HG03159 (cell line): ENCODE data around the gene MAMDC4.
"Not testable (repeated sequence)": the region's sequence is repeated elsewhere in the genome, so short reads cannot be mapped to it uniquely, and the experiment has no call there.

Experiments used
- ATAC-seq: cut with Tn5 transposase; IDR thresholded peaks from one replicate; pipeline ENCODE4 v1.9.1; 2021; ENCODE audit warnings: mild to moderate bottlenecking, moderate library complexity; ENCODE audit not compliant: unreplicated experiment

The MAMDC4 gene

DNA sequence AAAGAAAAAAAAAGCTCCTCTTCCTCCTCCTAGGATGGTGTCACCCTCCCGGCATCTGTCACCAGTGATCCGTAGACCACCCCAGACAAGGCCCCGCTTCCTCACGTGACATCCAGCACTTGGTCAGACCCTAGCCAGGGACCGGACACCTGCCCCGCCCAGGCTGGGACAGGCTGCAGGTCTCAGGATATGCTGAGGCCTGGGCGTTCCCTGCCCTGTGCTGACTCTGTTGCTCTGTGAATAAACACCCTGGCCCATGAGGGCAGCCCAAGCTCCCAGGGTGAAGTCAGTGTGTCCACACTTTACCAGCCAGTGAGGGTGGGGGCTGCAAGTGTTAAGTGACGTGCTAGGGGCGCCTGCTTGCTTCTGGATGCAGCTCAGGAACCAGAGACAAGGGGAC lies 8.4 kb downstream of the MAMDC4 start:
- ATAC-seq = no peak

GRCh38 chr9:136860933-136861873 lies 9.1 kb downstream of the MAMDC4 start:
- ATAC-seq = no peak

DNA sequence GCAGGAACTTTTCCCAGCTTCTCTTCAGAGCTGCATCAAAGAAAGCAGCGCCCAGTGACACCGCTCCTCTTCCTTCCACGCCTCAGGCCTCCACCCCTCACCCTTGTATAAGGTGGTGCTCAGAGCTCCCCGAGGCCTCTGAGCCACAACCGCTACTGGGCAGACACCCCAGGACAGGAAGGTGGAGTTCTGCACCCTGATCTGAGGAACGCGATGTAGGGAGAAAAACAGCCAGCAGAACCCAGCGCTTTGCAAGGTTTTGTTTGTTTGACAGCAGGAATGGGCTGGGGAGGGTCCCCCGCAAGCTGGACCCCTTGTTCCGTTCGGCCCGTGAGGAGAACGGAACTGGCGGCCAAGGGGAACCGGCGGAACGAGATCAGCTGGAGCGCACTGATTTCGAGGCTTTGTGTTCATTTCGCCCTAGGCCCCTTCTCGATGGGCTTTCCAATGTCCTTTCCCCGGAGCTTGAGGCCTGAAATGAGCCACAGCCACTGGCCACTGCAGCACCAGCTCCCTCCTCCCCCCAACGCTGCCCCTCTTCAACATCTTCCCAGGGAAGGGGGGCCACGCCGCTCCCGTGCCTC lies 9.8 kb downstream of the MAMDC4 start:
- no peak for ATAC-seq

- ATAC-seq = no peak
These were observed 10.9 kb downstream of the MAMDC4 start for GRCh38 chr9:136862849-136863622.

- ATAC-seq = no peak
These were observed 11.6 kb downstream of the MAMDC4 start for GRCh38 chr9:136863623-136864273.

DNA sequence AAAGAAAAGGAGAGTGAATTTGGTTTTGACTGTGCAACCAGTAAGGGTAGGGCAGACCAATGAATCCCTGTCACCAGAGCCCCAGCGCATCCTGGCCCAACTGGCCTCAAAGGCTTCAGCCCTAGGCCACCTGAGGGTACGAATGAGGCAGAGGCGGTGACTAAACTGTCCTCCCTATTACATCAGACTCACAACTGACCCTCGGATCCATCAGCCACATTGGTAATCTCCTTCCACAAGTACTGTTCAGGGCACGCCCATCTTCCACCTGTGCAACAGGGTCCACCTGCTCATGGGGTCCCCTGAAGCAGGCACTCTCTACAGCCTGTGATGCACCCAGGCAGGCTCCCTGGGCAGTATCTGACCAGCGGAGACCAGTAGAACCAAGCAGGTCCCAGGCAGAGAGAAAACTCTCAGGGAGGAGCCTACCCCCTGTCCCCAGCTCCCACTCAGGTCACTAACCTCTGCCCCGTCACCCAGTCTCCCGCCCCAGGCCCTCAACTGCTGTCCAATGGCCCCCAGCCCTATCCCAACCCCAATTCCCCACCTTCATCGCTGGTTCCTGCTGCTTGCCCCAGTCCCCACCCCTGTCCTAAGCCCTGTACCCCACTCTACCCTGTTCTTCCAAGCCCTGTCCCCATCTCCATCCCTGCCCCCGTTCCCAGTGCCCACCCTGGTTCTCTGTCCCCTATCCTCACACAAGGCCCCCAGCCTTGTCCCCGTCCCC lies 13.1 kb downstream of the MAMDC4 start:
- no peak for ATAC-seq

DNA sequence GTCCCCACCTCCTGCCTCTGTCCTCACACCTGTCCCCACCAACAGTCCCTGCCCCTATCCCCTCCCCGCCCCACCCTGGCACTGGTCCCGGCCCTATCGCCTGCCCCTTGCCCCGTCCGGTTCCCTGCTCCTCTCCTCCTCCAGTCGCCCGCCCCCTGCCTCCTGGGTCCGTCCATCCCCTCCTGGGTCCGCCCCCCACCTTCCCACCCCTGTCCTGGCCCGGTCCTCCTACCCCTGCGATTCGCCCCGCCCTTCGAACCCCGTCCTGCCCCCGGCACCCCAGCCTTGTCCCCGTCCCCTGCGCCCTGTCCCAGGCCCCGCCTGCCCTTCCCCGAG lies 13.6 kb downstream of the MAMDC4 start:
- no peak for ATAC-seq

- not testable (repeated sequence) for ATAC-seq
These were observed 14.8 kb downstream of the MAMDC4 start for GRCh38 chr9:136866898-136867421.

DNA sequence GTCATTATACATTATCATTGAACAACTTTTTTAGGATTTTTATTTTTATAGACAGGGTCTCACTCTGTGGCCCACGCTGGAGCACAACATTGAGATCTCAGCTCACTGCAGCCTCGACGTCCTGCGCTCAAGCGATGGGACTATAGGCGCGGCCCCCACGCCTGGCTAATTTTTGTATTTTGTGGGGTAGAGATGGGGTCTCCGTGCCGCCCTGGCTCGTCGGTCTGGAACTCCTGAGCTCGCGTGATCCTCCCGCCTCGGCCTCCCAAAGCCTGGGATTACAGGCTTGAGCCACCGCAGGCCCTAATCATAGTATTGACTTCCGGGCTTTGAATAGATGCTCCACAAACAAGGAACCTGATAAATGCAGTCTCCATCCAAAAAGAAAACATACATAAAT lies 15.3 kb downstream of the MAMDC4 start:
- no peak for ATAC-seq

DNA sequence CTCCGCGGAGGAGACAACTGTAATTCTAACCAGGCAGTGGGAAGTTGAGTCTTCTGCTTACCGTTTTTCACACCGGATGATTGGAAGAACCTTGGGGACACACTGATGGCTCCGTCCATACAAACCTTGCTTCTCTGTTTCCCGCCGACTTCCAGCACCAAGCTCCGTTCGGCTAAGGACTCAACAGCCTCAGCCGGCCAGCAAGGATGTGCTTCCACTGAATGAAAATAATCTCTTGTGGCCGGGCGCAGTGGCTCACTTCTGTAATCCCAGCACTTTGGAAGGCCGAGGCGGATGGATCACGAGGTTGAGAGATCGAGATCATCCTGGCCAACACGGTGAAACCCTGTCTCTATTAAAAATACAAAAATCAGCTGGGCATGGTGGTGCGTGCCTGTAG lies 15.8 kb downstream of the MAMDC4 start:
- ATAC-seq = no peak

GRCh38 chr9:136868644-136869043 lies 16.5 kb downstream of the MAMDC4 start:
- no peak for ATAC-seq

DNA sequence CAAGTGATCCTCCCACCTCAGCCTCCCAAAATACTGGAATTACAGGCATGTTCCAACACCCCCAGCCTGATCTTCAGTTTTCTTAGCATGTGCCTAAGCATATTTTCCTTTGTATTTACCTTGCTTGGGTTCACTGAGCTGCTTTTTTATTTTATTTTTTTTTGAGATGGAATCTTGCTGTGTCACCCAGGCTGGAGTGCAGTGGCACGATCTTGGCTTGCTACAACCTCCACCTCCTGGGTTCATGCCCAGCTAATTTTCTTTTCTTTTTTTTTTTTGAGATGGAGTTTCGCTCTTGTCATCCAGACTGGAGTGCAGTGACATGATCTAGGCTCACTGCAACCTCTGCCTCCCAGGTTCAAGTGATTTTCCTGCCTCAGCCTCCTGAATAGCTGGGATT lies 17.5 kb downstream of the MAMDC4 start:
- ATAC-seq = not testable (repeated sequence)

DNA sequence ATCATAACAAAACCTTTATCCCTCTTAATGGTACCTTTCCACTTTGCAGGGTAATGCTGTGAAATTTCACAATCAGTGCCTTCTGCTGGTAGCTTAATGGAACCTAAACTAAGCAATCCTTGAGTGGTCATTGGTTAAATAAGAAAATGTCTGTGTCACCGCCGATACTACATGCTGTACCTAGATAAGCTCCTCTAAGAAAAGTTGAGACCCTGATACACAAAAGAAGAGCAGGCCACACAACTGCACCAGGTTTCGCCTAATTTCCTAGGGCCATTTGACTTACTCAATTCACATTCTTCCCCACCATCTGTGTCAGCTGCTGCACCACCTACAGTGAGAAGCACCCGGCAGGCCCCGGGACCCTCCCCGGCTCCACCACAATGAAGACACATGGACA lies 23.0 kb downstream of the MAMDC4 start:
- no peak for ATAC-seq

DNA sequence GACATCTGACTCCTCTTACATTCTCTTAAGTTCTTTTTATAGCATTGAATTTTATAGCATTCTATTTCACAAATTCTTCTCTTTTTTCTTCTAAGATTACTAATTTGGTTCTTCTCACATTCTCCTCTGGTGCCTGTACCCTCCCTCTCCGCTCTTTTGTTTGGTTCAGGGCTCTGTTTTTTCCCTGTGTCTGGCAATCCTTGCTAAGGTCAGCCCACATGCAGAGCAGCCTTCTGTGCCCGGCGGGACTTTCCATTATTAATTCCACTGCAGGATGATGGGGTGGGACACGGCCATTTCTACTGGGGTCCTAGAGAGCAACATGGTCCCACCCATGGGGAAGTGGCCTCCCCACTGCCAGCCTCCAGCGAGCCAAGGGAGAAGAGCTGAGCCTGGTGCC lies 24.3 kb downstream of the MAMDC4 start:
- ATAC-seq = no peak

GRCh38 chr9:136880651-136881050 lies 28.5 kb downstream of the MAMDC4 start:
- ATAC-seq = no peak

DNA sequence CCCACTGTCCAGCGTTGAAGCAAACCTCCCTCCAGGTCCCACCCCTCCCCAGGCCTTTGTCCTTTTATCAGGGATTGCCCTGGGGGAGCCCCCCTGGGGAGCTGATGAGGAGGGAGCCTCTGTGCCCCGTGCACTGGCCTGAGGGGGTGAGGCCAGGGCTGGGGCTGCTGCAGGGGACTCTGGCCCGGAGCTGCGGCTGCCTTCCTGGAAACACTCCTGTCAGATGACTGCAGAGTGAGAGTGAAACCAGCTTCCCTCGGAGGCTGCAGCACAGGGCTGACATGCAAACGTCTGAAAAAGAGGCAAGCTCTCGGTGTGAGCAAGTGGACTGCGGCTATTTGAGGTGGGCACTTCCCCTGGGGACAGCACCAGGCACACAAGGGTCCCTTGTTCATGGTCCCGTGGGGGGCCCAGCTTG lies 29.6 kb downstream of the MAMDC4 start:
- ATAC-seq = no peak

DNA sequence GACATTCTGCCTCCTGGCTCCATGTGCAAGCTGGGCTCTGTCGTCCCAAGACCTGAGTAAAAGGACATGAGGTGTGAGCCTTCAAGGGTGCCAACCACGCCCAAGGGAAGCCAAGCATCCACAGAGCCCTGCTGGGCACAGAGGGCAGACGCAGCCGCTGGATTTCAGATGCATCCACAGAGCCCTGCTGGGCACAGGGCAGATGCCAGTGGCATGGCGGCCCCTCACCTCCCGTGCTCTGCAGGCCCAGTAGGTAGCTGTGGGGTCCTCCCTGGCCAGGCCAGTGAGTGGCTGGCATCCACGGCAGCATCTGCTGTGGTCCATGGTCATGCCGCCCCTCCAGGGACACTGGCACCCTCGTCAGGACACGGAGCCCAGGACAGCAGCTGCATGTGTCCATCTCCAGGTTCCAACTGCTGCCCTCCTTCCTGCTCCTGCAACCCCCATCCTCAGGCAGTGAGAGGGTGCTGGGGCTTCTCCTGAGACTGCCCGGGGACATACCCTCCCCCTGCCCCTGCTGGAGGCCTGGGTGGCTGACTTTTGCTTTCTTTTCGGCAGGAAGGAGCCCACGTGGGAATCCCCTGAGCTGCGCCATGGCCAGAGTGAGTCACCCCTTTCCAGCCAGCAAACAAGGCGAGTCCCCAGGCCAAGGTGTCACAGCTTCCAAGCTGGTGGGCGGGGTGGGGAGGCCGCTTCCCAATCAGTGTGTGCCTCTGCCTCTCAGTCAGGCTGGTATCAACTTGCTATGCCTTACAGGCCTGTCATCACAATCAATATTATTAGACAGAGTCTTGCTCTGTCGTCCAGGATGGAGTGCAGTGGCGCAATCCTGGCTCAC lies 30.2 kb downstream of the MAMDC4 start:
- ATAC-seq = no peak

DNA sequence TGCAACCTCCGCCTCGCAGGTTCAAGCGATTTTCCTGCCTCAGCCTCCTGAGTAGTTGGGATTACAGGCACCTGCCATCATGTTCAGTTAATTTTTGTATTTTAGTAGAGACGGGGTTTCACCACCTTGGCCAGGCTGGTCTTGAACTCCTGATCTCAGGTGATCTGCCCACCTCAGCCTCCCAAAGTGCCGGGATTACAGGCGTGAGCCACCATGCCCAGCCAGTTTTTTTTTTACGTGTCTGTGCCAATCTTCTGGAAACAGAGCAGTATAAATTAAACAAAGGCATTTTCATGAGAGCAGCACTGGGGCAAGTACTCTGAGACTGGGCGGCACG lies 30.8 kb downstream of the MAMDC4 start:
- not testable (repeated sequence) for ATAC-seq

DNA sequence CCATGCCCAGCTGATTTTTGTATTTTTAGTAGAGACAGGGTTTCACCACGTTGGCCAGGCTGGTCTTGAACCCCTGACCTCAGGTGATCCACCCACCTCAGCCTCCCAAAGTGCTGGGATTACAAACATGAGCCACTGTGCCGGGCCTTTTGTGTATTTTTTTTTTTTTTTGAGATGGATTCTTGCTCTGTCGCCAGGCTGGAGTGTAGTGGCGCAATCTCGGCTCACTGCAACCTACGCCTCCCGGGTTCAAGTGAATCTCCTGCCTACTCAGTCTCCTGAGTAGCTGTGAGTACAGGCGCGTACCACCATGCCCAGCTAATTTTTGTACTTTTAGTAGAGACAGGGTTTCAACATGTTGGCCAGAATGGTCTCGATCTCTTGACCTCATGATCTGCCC lies 31.5 kb downstream of the MAMDC4 start:
- ATAC-seq = not testable (repeated sequence)
